ENCODE results near the gene SOCS2. TPM values are rescaled to one million over a fixed set of nuclear protein-coding genes. Genes with fewer than 3 reads are reported as not detected.

The SOCS2 gene
- total RNA-seq, 1 experiment from 2014 or later: 15.2 TPM

- no peaks in the 10 kb centered on the region for H3K9me3 ChIP-seq (ENCODE audit: control insufficient read depth in 1 of 2, insufficient read depth in 1 of 2, low read depth in 1 of 2, low read length in 2 of 2)
- H4K20me1 ChIP-seq (ENCODE audit: insufficient read depth): no peaks in the 10 kb centered on the region
- no peaks in the 10 kb centered on the region for H3K79me2 ChIP-seq (ENCODE audit: insufficient read depth, low read length)
- H3K9me2 ChIP-seq (ENCODE audit: insufficient read depth): no peaks in the 10 kb centered on the region
- H2AFZ ChIP-seq (ENCODE audit: low read depth, low read length, poor library complexity, severe bottlenecking): no peak overlapping the region
- no peaks in the 10 kb centered on the region for H3K4me1 ChIP-seq (ENCODE audit: control insufficient read depth in 1 of 2, insufficient read depth in 2 of 2, low read length in 2 of 2)
- DNase-seq (ENCODE audit: low read depth, low spot score): no peak
- ChIA-PET CTCF (interaction anchor here (1.5 kb wide), 1 partner anchor 45 kb away, joined by 3 read pairs; no protein-coding TSS in a partner anchor), RAD21 (ENCODE audit: low non-redundant PET in 1 of 2, low total read pairs in 2 of 2, uncharacterized antibody in 2 of 2, unreplicated experiment in 2 of 2) (no interaction called here), POLR2A (no interaction called here)
- H3K9ac ChIP-seq (ENCODE audit: low read length): no peak overlapping the region
- no peak overlapping the region for H3K27ac ChIP-seq (ENCODE audit: low read depth, low read length)
- intact Hi-C loops (cut with micrococcal nuclease): no loop called here
- BruUV-seq (replicated peaks): no TSS peak
- no peak for ATAC-seq
- no peaks in the 10 kb centered on the region for H3K36me3 ChIP-seq (ENCODE audit: control insufficient read depth in 1 of 2, insufficient read depth in 2 of 2, low read length in 2 of 2)
- H3K4me3 ChIP-seq (replicated peaks in 1 of 2; ENCODE audit: low read depth in 1 of 2, low read length in 2 of 2): no peak overlapping the region
- no peak overlapping the region for H3K4me2 ChIP-seq (ENCODE audit: low read length)
- TF ChIP-seq EGR1 (IDR thresholded peaks at IDR 0.05; ENCODE audit: low read depth) (no peak), YY1 (IDR thresholded peaks at IDR 0.05; ENCODE audit: extremely low read depth, insufficient replicate concordance, low read depth, low read length) (no peak), JUND (IDR thresholded peaks at IDR 0.05) (no peak)
- H3K27me3 ChIP-seq (ENCODE audit: insufficient read depth, low read length): no peaks in the 10 kb centered on the region
Measured at GRCh38 chr12:93547778-93548177, 24.7 kb upstream of the SOCS2 start.

GRCh38 chr12:93549174-93549573 is 23.3 kb upstream of the SOCS2 start:
- POLR2A ChIA-PET: no interaction called here
- TF ChIP-seq CBX3 (IDR thresholded peaks at IDR 0.05; ENCODE audit: low read depth) (no peak), EGR1 (IDR thresholded peaks at IDR 0.05; ENCODE audit: low read depth) (no peak)
- BruUV-seq (replicated peaks): no TSS peak
- Histone ChIP-seq H3K27ac (ENCODE audit: low read depth, low read length) (no peak overlapping the region), H2AFZ (ENCODE audit: low read depth, low read length, poor library complexity, severe bottlenecking) (no peak overlapping the region), H3K4me1 (ENCODE audit: control insufficient read depth in 1 of 2, insufficient read depth in 2 of 2, low read length in 2 of 2) (no peaks in the 10 kb centered on the region), H3K4me2 (ENCODE audit: low read length) (no peak overlapping the region), H3K9me2 (ENCODE audit: insufficient read depth) (no peaks in the 10 kb centered on the region), H3K4me3 (replicated peaks in 1 of 2; ENCODE audit: low read depth in 1 of 2, low read length in 2 of 2) (no peak overlapping the region), H3K27me3 (ENCODE audit: insufficient read depth, low read length) (no peaks in the 10 kb centered on the region), H3K79me2 (ENCODE audit: insufficient read depth, low read length) (no peaks in the 10 kb centered on the region), H4K20me1 (ENCODE audit: insufficient read depth) (no peaks in the 10 kb centered on the region), H3K9me3 (ENCODE audit: control insufficient read depth in 1 of 2, insufficient read depth in 1 of 2, low read depth in 1 of 2, low read length in 2 of 2) (no peaks in the 10 kb centered on the region), H3K9ac (ENCODE audit: low read length) (no peak overlapping the region), H3K36me3 (ENCODE audit: control insufficient read depth in 1 of 2, insufficient read depth in 2 of 2, low read length in 2 of 2) (no peaks in the 10 kb centered on the region)
- DNase-seq (ENCODE audit: low read depth, low spot score) (no peak), ATAC-seq (no peak)
- CTCF ChIA-PET: interaction anchor here (1.5 kb wide), 2 partner anchors 46 to 553 kb away, joined by 3 read pairs; no protein-coding TSS in a partner anchor
- intact Hi-C loops (cut with micrococcal nuclease): no loop called here
- RAD21 ChIA-PET (ENCODE audit: low non-redundant PET in 1 of 2, low total read pairs in 2 of 2, uncharacterized antibody in 2 of 2, unreplicated experiment in 2 of 2): no interaction called here

All from HCT116 (cell line).